Left cardiac atrium (tissue), 4 donors: ENCODE measurements around the gene CPZ. TPM values are rescaled to one million over a fixed set of nuclear protein-coding genes. Genes with fewer than 3 reads are reported as not detected.
A peak's percentile ranks its signal among the peaks of the same experiment; 100 is the strongest.

Experiments
- ATAC-seq, 2 donors: fragments of 200-7000 bp; cut with Tn5 transposase; one replicate each; pipeline ENCODE4 v1.9.1; 2020; ENCODE audit warnings: mild to moderate bottlenecking in 2 of 2, moderate library complexity in 2 of 2
- DNase-seq: peaks from one replicate; pipeline ENCODE4 v3.0.0-alpha.2; 2020
- intact Hi-C, 2 donors: fragments of 100-400 bp; cut with DNase I; formaldehyde crosslinking; loops; one replicate each; pipeline versions ENCODE4 v1.14.1 to v1.15.1; 2022 to 2023
- total RNA-seq, 2 donors: library from RNA; stranded (reverse); fragmentation: NEBNext Ultra II Directional; extraction: Animal tissue kit (Norgen Biotek cat#: 25700); gene quantifications; one replicate each; pipeline ENCODE4 v1.2.1, GENCODE V29; 2021
- donor health status: DM: no; HTN: yes; CAD: no.
- donor health status: DM: no; HTN: yes; CAD: no; lungs with severe emphysema.
- donor health status: DM: yes; HTN: yes; CAD: no.
- donor health status: Dilated cardiomyopathy.

The CPZ gene
- total RNA-seq, 2 donors from 2014 or later: 1.8 to 2.2 TPM

GRCh38 chr4:8577972-8578371, 14.6 kb upstream of the CPZ start:
- intact Hi-C loops: no loop called here
- no peak for ATAC-seq
- no peak for DNase-seq

GRCh38 chr4:8578717-8579116, 13.8 kb upstream of the CPZ start:
- intact Hi-C loops: no loop called here
- DNase-seq (no peak), ATAC-seq (no peak)

GRCh38 chr4:8579526-8580320, 12.8 kb upstream of the CPZ start:
- ATAC-seq (no peak), DNase-seq (no peak)
- intact Hi-C loops: no loop called here

- ATAC-seq (peak; percentile 79 to 93), DNase-seq (peak; percentile 74)
- intact Hi-C loops: no loop called here
Measured at GRCh38 chr4:8580321-8581093, 12.1 kb upstream of the CPZ start, which contains the start of gene GPR78. Gene GPR78, plus strand, starts transcription at chr4:8580392. Its CDS starts 591 bp downstream, at chr4:8580983.

- DNase-seq: no peak
- ATAC-seq: no peak
- intact Hi-C loops: no loop called here
Measured at GRCh38 chr4:8581094-8581861, 11.3 kb upstream of the CPZ start.

- intact Hi-C loops: no loop called here
- no peak for DNase-seq
- ATAC-seq: no peak
Measured at GRCh38 chr4:8582016-8582415, 10.5 kb upstream of the CPZ start.

- intact Hi-C loops: no loop called here
- no peak for ATAC-seq
- DNase-seq: no peak
Measured at GRCh38 chr4:8582436-8582835, 10.1 kb upstream of the CPZ start.

GRCh38 chr4:8582941-8583654, 9.5 kb upstream of the CPZ start:
- no peak for ATAC-seq
- DNase-seq: no peak
- intact Hi-C loops: no loop called here

- intact Hi-C loops: no loop called here
- DNase-seq (no peak), ATAC-seq (no peak)
Measured at GRCh38 chr4:8583655-8584025, 8.9 kb upstream of the CPZ start.

- DNase-seq (no peak), ATAC-seq (no peak)
- intact Hi-C loops: no loop called here
Measured at GRCh38 chr4:8585186-8585585, 7.4 kb upstream of the CPZ start.

- DNase-seq: no peak
- ATAC-seq: no peak
- intact Hi-C loops: no loop called here
Measured at GRCh38 chr4:8585721-8586212, 6.8 kb upstream of the CPZ start.

- ATAC-seq (no peak), DNase-seq (no peak)
- intact Hi-C loops: no loop called here
Measured at GRCh38 chr4:8586246-8586645, 6.3 kb upstream of the CPZ start.

- ATAC-seq (no peak), DNase-seq (no peak)
- intact Hi-C loops: no loop called here
Measured at GRCh38 chr4:8586671-8587468, 5.7 kb upstream of the CPZ start.

- ATAC-seq (no peak), DNase-seq (no peak)
- intact Hi-C loops: no loop called here
Measured at GRCh38 chr4:8587469-8588195, 4.9 kb upstream of the CPZ start.

GRCh38 chr4:8588196-8588470, 4.4 kb upstream of the CPZ start:
- DNase-seq (no peak), ATAC-seq (no peak)
- intact Hi-C loops: no loop called here

- no peak for ATAC-seq
- intact Hi-C loops: no loop called here
- DNase-seq: no peak
Measured at GRCh38 chr4:8589336-8589735, 3.2 kb upstream of the CPZ start.

GRCh38 chr4:8589823-8590545, 2.6 kb upstream of the CPZ start:
- no peak for DNase-seq
- intact Hi-C loops: loop anchor here (5.0 to 10.0 kb wide), 2 partner anchors 123 to 345 kb away; no protein-coding TSS in a partner anchor
- no peak for ATAC-seq
